ENCODE measurements around the gene CCDC187.
"Not testable (repeated sequence)": the region's sequence is repeated elsewhere in the genome, so short reads cannot be mapped to it uniquely, and the experiment has no call there.

CCDC187 gene

GRCh38 chr9:136268735-136269134 is 35.2 kb downstream of the CCDC187 start:
- DNase-seq (ENCODE audit: low read depth in 2 of 3, low spot score in 2 of 3), result no peak

DNA sequence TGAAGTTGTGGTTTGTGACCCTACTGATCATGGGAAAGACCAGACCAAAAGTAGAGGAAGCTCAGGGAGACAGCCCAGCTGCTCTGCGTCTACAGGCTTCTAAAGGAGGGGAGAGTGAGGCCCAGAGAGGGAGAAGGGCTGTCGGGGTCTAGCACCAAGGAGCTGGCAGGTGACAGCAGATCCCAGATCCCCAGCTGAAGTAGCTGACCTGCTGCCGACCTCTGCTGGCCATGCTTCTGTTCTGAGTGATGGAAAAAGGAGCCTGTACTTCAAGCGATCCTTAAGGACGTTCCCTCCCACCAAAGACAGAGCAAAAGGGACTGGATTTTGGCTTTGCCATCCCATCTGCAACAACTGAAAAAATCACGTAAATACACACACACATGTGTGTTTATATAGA is 35.6 kb downstream of the CCDC187 start:
- DNase-seq (ENCODE audit: low read depth in 2 of 3, low spot score in 2 of 3), result no peak

GRCh38 chr9:136267261-136268111 is 36.4 kb downstream of the CCDC187 start:
- DNase-seq (ENCODE audit: low read depth in 2 of 3, low spot score in 2 of 3), result peak; percentile 69 to 81 (median 71)

- not testable (repeated sequence) for DNase-seq (ENCODE audit: low read depth in 2 of 3, low spot score in 2 of 3)
Observed at GRCh38 chr9:136266641-136267040, 37.3 kb downstream of the CCDC187 start.

DNA sequence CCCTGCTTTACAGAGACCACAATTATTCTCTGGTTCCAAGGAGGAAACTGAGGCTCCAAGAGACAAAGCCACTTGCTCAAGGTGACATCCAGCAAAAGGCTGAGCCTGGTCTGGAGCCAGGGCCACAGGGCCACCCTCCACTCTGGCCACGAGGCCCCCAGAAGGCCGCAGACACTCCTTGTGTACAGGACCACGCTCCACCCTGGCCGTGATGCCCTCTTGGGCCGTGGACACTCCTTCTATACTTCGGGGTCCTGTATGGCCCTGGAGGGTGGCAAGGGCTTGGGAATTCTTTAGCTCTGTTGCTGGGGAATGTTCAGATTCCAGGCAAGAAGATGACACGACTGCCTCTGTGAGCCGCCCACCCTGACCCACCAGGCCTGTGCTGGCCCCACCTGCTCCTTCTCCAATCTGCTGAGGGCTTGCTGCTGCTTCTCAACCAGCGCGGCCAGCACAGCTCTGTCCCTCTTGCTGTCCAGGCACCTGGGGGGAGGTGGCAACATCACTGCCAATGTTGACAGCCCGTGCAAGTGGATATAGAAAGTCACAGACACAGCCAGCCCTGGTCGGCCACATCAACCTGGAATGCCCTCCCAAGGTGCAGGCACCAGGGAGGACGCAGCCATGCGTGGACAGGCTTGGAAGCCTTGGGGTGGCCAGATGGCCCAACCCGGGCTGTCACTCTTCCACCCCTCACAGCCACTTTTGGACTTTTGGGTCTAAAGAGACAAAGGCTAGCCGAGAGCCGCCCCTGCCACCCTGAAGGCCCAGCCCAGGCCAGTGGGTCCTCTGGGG is 38.1 kb downstream of the CCDC187 start:
- no peak for DNase-seq (ENCODE audit: low read depth in 2 of 3, low spot score in 2 of 3)

- DNase-seq (ENCODE audit: low read depth in 2 of 3, low spot score in 2 of 3), result no peak
Observed at GRCh38 chr9:136264441-136265405, 39.2 kb downstream of the CCDC187 start.

- no peak for DNase-seq (ENCODE audit: low read depth in 2 of 3, low spot score in 2 of 3)
Observed at GRCh38 chr9:136264031-136264430, 39.9 kb downstream of the CCDC187 start.

DNA sequence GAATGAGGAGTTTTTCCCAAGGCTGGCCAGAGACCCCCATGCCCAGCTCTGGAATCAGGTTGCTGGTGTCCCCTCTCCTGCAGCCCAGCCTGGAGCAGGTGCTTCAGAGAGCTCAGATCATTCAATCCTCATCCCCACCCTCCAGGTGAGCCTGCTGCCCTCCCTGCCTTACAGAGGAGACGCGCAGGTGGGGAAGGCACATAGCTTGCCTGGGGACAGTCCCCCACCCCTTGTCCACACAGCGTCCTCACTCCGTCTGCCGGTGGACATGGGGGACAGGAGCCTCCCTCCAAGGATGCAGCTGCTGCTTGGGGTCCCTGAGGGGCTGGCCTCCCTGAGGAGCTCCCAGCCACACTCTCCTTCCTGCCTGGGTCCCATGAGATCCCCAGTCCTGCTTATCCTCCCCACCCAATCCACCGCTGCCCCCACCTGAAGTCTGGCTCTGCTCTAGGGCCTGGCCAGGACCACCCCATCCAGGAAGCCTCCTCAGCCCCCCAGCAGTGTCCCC is 41.2 kb downstream of the CCDC187 start:
- DNase-seq (ENCODE audit: low read depth in 2 of 3, low spot score in 2 of 3), result no peak

DNA sequence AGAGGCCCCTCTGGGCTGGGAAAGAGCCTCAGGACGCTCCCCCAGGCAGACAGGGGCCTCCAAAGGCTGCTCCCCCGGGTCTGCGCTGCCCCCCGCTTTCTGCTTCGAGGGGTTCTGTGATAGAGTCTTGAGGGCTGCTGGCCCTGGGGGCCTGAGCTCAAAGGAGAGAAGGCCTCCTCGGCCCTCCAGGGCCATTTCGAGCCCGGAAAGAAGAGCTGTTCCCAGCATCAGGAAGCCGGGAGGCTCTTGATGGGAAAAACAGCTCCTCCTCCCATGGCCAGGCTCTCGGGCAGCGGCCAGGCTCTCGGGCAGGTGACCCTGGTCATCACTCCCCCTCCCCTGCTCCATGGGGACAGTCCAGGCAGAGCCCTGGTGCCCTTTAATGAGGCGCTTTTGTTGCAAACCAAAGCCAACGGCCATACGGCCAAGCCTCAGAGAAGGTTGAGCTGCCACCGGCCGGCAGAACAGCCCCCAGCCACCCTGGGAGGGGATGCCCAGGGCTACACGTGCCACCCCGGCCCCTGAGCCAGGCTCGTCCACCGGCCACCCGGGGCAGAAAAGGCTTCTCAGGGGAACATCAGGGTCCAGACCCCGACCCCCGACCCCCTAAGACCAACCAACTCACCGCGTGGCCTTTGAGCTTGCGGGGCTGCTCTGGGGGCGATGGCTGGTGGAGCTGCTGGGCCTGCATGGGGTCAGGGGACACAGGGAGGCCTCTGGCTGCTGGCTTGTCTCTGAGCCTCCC is 42.0 kb downstream of the CCDC187 start:
- DNase-seq (ENCODE audit: low read depth in 2 of 3, low spot score in 2 of 3), result no peak

DNA sequence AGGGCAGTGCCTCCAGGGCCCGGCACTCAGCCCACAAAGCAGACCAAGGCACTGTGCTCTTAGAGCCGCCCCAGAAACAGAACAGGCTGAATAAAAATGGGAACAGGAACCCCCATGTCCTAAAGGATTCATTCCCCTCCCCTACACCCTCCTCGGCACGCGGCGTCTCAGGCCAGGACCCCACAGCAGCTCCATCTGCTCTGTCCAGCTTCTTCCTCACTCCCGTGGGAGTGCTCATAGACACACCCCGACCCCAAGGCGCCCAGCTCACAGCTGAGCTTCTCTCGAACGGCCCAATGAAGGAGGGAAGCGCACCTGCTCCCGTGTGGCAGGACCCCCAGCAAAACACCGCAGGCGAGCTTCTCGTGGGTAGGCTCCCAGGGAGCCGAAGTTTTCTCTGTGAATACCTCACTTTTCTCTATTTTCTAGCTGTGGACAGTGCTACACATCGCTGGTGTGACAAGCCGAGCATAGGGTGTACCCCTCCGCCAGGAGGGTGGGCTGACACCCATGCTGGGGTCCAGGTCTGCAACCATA is 42.9 kb downstream of the CCDC187 start:
- DNase-seq (ENCODE audit: low read depth in 2 of 3, low spot score in 2 of 3), result no peak

GRCh38 chr9:136260521-136260920 is 43.4 kb downstream of the CCDC187 start:
- no peak for DNase-seq (ENCODE audit: low read depth in 2 of 3, low spot score in 2 of 3)

GRCh38 chr9:136259836-136260235 is 44.1 kb downstream of the CCDC187 start:
- DNase-seq (ENCODE audit: low read depth in 2 of 3, low spot score in 2 of 3), result no peak

- no peak for DNase-seq (ENCODE audit: low read depth in 2 of 3, low spot score in 2 of 3)
Observed at GRCh38 chr9:136259517-136259813, 44.4 kb downstream of the CCDC187 start.

DNA sequence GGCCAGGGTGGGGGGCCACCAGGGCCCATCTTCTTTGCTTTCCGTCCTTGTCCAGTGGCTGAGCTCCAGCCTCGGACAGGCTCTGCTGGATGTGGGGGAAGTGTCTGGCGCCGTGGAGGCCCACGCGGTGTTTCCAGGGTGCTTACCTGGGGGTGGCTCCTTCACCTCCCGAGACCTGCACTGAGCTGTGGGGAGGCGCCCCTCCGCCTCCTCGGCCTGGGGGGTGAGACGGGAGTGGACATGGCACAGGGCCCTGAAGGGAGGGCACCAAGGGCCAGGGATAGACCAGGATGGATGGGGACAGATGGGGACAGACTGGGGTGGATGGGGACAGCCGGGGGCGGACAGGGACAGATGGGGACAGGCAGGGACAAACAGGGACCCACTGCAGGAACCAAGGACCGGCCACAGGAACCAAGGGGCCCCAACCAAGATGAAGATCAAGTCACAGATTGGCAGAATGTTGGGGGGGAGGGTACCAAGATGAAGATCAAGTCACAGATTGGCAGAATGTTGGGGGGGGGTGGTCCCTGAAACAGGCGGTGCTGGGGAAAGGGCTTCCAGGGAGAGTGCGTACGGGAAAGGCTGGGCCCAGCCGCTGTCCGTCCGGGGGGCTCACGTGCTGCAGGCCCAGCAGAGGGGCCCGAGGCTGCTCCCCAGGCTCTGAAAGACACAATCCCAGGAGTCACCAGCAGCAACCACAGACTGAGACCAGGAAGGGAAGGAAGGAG is 44.9 kb downstream of the CCDC187 start:
- no peak for DNase-seq (ENCODE audit: low read depth in 2 of 3, low spot score in 2 of 3)

DNA sequence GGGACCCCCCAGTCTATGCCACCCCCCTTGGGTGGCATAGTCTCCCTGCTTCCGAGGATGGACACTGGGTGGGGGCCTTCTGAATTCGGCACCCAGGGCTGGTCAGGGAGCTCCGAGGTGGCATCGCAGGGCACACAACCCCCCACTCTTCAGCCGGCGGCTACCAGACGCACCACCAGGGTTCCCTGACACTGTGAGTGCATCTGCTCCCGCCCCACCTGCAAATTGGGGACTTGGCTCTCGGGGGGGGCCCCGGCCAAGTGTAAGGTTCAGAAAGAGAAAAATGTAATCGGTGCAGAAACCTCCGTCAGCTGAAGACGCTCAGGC is 45.6 kb downstream of the CCDC187 start:
- DNase-seq (ENCODE audit: low read depth in 2 of 3, low spot score in 2 of 3), result no peak

GRCh38 chr9:136257381-136258298 is 46.3 kb downstream of the CCDC187 start:
- DNase-seq (ENCODE audit: low read depth in 2 of 3, low spot score in 2 of 3), result no peak

DNA sequence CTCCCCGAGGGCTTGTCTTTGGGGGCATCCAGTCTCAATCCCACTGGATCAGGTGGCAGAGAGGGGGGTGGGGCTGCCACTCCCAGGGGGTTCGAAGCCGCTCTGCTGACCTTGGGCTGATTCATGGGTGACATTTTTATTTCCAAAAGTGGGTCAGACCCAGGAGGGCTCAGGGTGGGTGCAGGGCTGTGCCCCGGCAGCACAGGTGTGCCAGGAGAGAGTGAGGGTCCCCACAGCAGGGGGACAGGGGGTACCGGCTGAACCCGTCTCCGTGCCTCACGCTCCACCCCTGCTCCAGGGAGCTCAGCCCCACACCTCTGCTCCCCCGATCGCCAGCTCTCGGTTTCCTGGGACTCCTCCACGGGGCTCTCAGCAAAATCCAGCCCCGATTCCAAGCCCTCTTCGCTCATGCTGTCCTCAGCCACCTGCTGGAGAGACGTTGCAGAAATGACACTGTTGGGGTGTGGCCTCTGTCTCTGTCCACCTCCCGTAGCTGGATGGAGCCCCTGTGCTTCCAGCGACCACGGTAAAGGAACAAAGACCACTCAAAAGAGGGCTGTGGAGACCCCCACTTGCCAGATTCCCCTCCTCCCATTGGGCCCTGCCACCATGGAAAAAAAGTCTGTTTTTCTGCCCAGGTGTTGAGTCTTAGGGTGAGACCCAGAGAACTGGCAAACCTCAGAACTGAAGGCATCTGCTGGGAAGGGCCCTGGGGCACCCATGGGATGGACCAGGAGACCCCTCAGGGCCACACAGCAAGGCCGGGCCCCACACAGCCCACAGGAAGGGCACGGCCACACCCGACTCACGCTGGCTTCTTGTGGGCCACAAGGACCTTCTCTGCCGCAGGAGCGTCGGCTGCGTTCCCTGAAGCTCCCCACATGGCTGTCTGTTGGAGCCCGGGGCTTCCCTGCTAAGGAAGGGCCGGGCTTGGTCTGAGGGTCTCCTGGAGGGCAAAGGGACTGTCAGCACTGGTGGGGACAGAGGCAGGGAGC is 47.7 kb downstream of the CCDC187 start:
- DNase-seq (ENCODE audit: low read depth in 2 of 3, low spot score in 2 of 3), result no peak
